Endothelial cell of umbilical vein (primary cell): ENCODE data around the gene MYO6. TPM values are rescaled to one million over a fixed set of nuclear protein-coding genes. Genes with fewer than 3 reads are reported as not detected.

Experiments
- BruUV-seq: library from RNA; stranded (reverse); fragments of 400-500 nt; replicated peaks from 2 replicates; lab custom pipeline; 2021; lab: Mats Ljungman, UMichigan
- CTCF ChIA-PET: fragments of 300-600, 350-600 bp; sonication (Branson Sonifier 250); formaldehyde crosslinking; loops from one replicate; lab custom pipeline; 2021; ENCODE audit warnings: antibody characterized with exemption, inconsistent platforms; lab: Charles Lee
- POLR2A ChIA-PET: fragments of 300-600, 350-600 bp; sonication (Branson Sonifier 250); formaldehyde crosslinking; loops from one replicate; lab custom pipeline; 2021; ENCODE audit warnings: antibody characterized with exemption, inconsistent platforms; lab: Charles Lee
- DNase-seq: peaks from one replicate; pipeline ENCODE4 v3.0.0-alpha.2; 2011; ENCODE audit warnings: low read depth, low spot score
- FAIRE-seq: peaks from 2 replicates; lab custom pipeline; 2011; peaks lifted over from hg19 to GRCh38; lab: Jason Lieb, UNC
- H2AFZ ChIP-seq: 2 replicates; pipeline ENCODE4 v1.6.0; 2012; ENCODE audit warnings: low read depth, low read length, control low read depth, inconsistent platforms
- H3K27ac ChIP-seq: 2 replicates; pipeline ENCODE4 v1.5.1; 2011; ENCODE audit warnings: low read depth, mild to moderate bottlenecking, control low read depth, low read length, moderate library complexity; ENCODE audit not compliant: insufficient read depth
- H3K27me3 ChIP-seq, 2 experiments: 2 replicates each; pipeline versions ENCODE4 v1.6.0 to v1.6.1; 2011; ENCODE audit warnings: low read length in 2 of 2, mixed read lengths in 1 of 2; ENCODE audit not compliant: control insufficient read depth in 2 of 2, insufficient read depth in 2 of 2
- H3K36me3 ChIP-seq, 2 experiments: 2 replicates in 1 of 2; 3 replicates in 1 of 2; pipeline ENCODE4 v1.5.1; 2011; ENCODE audit warnings: low read length in 2 of 2, mild to moderate bottlenecking in 1 of 2, moderate library complexity in 1 of 2; ENCODE audit not compliant: control insufficient read depth in 2 of 2, insufficient read depth in 2 of 2; ENCODE audit errors: extremely low read depth in 1 of 2
- H3K4me1 ChIP-seq: 3 replicates; pipeline ENCODE4 v1.5.1; 2011; ENCODE audit warnings: mild to moderate bottlenecking, low read length; ENCODE audit not compliant: control insufficient read depth, insufficient read depth; ENCODE audit errors: extremely low read depth
- H3K4me2 ChIP-seq: 2 replicates; pipeline ENCODE4 v1.6.1; 2011; ENCODE audit warnings: low read length, control low read depth, mixed read lengths; ENCODE audit not compliant: insufficient read depth
- H3K4me3 ChIP-seq, 3 experiments: fragments of 200-600 bp in 1 of 3; sonication (generic), shearing (Covaris generic) in 1 of 3; replicated peaks in 1 of 3; 2 replicates each; pipeline ENCODE4 v1.5.1; 2011 to 2016; ENCODE audit warnings: control low read depth in 3 of 3, low read length in 3 of 3, mild to moderate bottlenecking in 2 of 3, inconsistent platforms in 1 of 3, low read depth in 1 of 3, moderate library complexity in 1 of 3; ENCODE audit not compliant: insufficient read depth in 1 of 3
- H3K79me2 ChIP-seq: 2 replicates; pipeline ENCODE4 v1.6.0; 2012; ENCODE audit warnings: low read length, inconsistent platforms; ENCODE audit not compliant: control insufficient read depth, insufficient read depth
- H3K9ac ChIP-seq: replicated peaks from 2 replicates; pipeline ENCODE3; 2011; ENCODE audit warnings: low read length, control low read depth; ENCODE audit not compliant: insufficient read depth; ENCODE audit errors: extremely low read depth
- H3K9me1 ChIP-seq: replicated peaks from 3 replicates; pipeline ENCODE4 v1.6.0; 2011; ENCODE audit warnings: mild to moderate bottlenecking, low read length; ENCODE audit not compliant: control insufficient read depth, insufficient read depth; ENCODE audit errors: extremely low read depth
- H3K9me3 ChIP-seq: replicated peaks from 2 replicates; pipeline ENCODE4 v1.5.1; 2012; ENCODE audit warnings: low read length, inconsistent platforms; ENCODE audit not compliant: control insufficient read depth, insufficient read depth
- H4K20me1 ChIP-seq: replicated peaks from 2 replicates; pipeline ENCODE3; 2011; ENCODE audit warnings: mild to moderate bottlenecking, low read length; ENCODE audit not compliant: control insufficient read depth, insufficient read depth; ENCODE audit errors: extremely low read depth
- EZH2 ChIP-seq: IDR thresholded peaks from 2 replicates; pipeline ENCODE4 v1.6.1; 2012; ENCODE audit warnings: borderline replicate concordance, low read depth, mild to moderate bottlenecking, moderate library complexity, low read length, inconsistent platforms; ENCODE audit not compliant: severe bottlenecking
- FOS ChIP-seq: IDR thresholded peaks from 2 replicates; pipeline ENCODE4 v1.6.1; 2011; ENCODE audit warnings: mild to moderate bottlenecking, low read length, moderate library complexity, borderline replicate concordance; ENCODE audit not compliant: insufficient read depth
- GATA2 ChIP-seq: IDR thresholded peaks from 2 replicates; pipeline ENCODE4 v1.7.0; 2011; ENCODE audit warnings: low read depth, mild to moderate bottlenecking, moderate library complexity, mixed read lengths, low read length; ENCODE audit not compliant: insufficient read length, insufficient read depth
- JUN ChIP-seq: IDR thresholded peaks from 2 replicates; pipeline ENCODE4 v1.6.1; 2011; ENCODE audit warnings: borderline replicate concordance, low read depth; ENCODE audit not compliant: insufficient read length, insufficient read depth
- MYC ChIP-seq: IDR thresholded peaks from one replicate; pipeline ENCODE4 v1.6.1; 2011; ENCODE audit warnings: mild to moderate bottlenecking, low read depth, low read length
- POLR2A ChIP-seq: IDR thresholded peaks from 2 replicates; pipeline ENCODE4 v1.6.1; 2012; ENCODE audit warnings: low read depth, mild to moderate bottlenecking, control low read depth, low read length
- POLR2AphosphoS5 ChIP-seq: IDR thresholded peaks from 2 replicates; pipeline ENCODE4 v1.6.1; 2012; ENCODE audit warnings: low read depth, mild to moderate bottlenecking, control low read depth, low read length, moderate library complexity; ENCODE audit not compliant: insufficient read depth
- dilution Hi-C: fragments of 300-500 bp; cut with MboI; formaldehyde crosslinking; loops from one replicate; pipeline ENCODE4 v1.15.0; 2019; ENCODE audit warnings: low sequenced_read_pairs; ENCODE audit not compliant: extremely low pct_ligation_motif_present
- intact Hi-C: fragments of 100-400 bp; cut with micrococcal nuclease; formaldehyde crosslinking; loops from one replicate; pipeline ENCODE4 v1.10.0; 2022
- polyA plus RNA-seq, 4 experiments: library from polyadenylated mRNA; depleted of rRNA in 3 of 4; stranded (reverse) in 3 of 4; unstranded in 1 of 4; fragments of >200 nt; gene quantifications; 2 replicates each; pipeline versions ENCODE4 v1.2.1 to v1.2.3, GENCODE V29; 2011 to 2012; ENCODE audit warnings: missing spikeins in 1 of 4
- total RNA-seq: library from RNA; stranded (reverse); gene quantifications from 2 replicates; pipeline ENCODE4 v1.2.3, GENCODE V29; 2021
- TF ChIP-seq, protein P1 (sequence below), 2 donors: IDR thresholded peaks; 1 replicate in 1 of 2; 2 replicates in 1 of 2; pipeline ENCODE4 v1.5.1; 2011; ENCODE audit warnings: low read length in 2 of 2, mild to moderate bottlenecking in 2 of 2, moderate library complexity in 2 of 2, control low read depth in 1 of 2, inconsistent platforms in 1 of 2, low read depth in 1 of 2; ENCODE audit not compliant: insufficient read depth in 1 of 2; ENCODE audit errors: extremely low read depth in 1 of 2
- TF ChIP-seq, protein P2 (sequence below): IDR thresholded peaks from 2 replicates; pipeline ENCODE4 v1.6.1; 2011; ENCODE audit not compliant: insufficient read depth, insufficient read length

MYO6 gene
- total and polyA plus RNA-seq, 2 donors (not counting 3 experiments of a cell fraction or from before 2014, with no cell fraction given) = 15.5 to 68.0 TPM

DNA sequence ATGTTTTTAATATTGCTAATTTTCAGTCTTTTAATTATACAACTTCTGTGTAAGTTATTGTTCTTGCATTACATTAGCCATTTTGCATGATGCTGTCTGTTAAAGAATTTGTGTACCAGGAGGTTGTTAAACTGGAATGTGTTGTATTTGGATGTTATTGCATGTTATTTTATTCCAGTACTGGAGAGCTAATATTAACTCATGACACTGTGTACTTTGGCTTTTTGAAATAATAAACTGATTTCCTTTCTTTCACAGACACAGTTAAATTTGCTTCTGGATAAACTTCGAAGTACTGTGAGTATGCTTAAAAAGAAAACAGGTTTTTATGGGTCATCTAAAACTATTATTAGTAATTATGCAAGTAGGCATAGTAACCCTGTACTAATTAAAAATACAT is 121.3 kb downstream of the MYO6 start:
- intact Hi-C loops = no loop called here
- CTCF ChIA-PET = interaction anchor here (1.2 kb wide), 1 partner anchor 19 kb away, joined by 3 read pairs; no protein-coding TSS in a partner anchor
- no peaks in the 10 kb centered on the region for H3K27me3 ChIP-seq
- no peaks in the 10 kb centered on the region for H4K20me1 ChIP-seq
- H3K27ac ChIP-seq = no peak overlapping the region
- H3K4me3 ChIP-seq = no peak overlapping the region
- no peaks in the 10 kb centered on the region for H3K4me1 ChIP-seq
- dilution Hi-C loops = no loop called here
- FAIRE-seq (no peak), DNase-seq (peak; percentile 63)
- no peak overlapping the region for H3K9ac ChIP-seq
- no peaks in the 10 kb centered on the region for H3K9me3 ChIP-seq
- TF ChIP-seq POLR2AphosphoS5 (no peak), JUN (no peak), POLR2A (no peak), GATA2 (no peak), EZH2 (no peak), FOS (no peak), MYC (no peak)
- TF ChIP-seq, protein P1, sequence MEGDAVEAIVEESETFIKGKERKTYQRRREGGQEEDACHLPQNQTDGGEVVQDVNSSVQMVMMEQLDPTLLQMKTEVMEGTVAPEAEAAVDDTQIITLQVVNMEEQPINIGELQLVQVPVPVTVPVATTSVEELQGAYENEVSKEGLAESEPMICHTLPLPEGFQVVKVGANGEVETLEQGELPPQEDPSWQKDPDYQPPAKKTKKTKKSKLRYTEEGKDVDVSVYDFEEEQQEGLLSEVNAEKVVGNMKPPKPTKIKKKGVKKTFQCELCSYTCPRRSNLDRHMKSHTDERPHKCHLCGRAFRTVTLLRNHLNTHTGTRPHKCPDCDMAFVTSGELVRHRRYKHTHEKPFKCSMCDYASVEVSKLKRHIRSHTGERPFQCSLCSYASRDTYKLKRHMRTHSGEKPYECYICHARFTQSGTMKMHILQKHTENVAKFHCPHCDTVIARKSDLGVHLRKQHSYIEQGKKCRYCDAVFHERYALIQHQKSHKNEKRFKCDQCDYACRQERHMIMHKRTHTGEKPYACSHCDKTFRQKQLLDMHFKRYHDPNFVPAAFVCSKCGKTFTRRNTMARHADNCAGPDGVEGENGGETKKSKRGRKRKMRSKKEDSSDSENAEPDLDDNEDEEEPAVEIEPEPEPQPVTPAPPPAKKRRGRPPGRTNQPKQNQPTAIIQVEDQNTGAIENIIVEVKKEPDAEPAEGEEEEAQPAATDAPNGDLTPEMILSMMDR (IDR thresholded peaks at IDR 0.05; ENCODE audit: extremely low read depth in 1 of 2, insufficient read depth in 1 of 2, low read depth in 1 of 2, low read length in 2 of 2) = no peak
- TF ChIP-seq, protein P2, sequence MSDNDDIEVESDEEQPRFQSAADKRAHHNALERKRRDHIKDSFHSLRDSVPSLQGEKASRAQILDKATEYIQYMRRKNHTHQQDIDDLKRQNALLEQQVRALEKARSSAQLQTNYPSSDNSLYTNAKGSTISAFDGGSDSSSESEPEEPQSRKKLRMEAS = no peak
- peaks cover 11 to 13% of the 10 kb centered on the region in 2 experiments for H3K36me3 ChIP-seq
- POLR2A ChIA-PET = no interaction called here
- no peak overlapping the region for H2AFZ ChIP-seq
- no peaks in the 10 kb centered on the region for H3K9me1 ChIP-seq
- no peak overlapping the region for H3K4me2 ChIP-seq
- H3K79me2 ChIP-seq = no peaks in the 10 kb centered on the region
- no TSS peak for BruUV-seq
